HG02763 (cell line): ENCODE measurements around the gene TPRA1.
A peak's percentile ranks its signal among the peaks of the same experiment; 100 is the strongest.
"Not testable (repeated sequence)": the region's sequence is repeated elsewhere in the genome, so short reads cannot be mapped to it uniquely, and the experiment has no call there.

Experiments
- ATAC-seq: cut with Tn5 transposase; IDR thresholded peaks from one replicate; pipeline ENCODE4 v1.9.1; 2021; ENCODE audit warnings: mild to moderate bottlenecking, moderate library complexity; ENCODE audit not compliant: unreplicated experiment

TPRA1 gene

DNA sequence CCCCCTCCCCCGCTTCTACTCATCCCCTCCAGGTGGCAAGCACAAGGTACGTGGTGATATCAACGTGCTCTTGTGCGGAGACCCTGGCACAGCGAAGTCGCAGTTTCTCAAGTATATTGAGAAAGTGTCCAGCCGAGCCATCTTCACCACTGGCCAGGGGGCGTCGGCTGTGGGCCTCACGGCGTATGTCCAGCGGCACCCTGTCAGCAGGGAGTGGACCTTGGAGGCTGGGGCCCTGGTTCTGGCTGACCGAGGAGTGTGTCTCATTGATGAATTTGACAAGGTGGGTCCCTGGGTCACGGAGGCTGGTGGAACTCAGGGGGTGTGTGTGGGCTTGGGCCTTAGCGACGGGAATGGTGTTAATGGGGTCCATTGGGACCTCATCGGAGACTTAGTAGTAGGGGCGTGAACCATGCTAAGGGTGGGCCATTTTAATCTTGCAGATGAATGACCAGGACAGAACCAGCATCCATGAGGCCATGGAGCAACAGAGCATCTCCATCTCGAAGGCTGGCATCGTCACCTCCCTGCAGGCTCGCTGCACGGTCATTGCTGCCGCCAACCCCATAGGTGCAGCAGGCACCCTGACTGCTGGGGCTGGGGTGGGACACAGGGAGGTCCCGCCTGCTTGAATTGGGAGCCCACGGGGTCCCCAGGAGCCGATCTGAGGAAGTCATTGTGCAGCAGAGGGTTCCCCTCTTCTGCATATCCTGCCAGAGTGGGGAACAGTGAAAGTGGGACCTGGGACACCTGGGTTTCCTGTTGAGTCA is 26.5 kb upstream of the TPRA1 start:
- ATAC-seq = no peak

DNA sequence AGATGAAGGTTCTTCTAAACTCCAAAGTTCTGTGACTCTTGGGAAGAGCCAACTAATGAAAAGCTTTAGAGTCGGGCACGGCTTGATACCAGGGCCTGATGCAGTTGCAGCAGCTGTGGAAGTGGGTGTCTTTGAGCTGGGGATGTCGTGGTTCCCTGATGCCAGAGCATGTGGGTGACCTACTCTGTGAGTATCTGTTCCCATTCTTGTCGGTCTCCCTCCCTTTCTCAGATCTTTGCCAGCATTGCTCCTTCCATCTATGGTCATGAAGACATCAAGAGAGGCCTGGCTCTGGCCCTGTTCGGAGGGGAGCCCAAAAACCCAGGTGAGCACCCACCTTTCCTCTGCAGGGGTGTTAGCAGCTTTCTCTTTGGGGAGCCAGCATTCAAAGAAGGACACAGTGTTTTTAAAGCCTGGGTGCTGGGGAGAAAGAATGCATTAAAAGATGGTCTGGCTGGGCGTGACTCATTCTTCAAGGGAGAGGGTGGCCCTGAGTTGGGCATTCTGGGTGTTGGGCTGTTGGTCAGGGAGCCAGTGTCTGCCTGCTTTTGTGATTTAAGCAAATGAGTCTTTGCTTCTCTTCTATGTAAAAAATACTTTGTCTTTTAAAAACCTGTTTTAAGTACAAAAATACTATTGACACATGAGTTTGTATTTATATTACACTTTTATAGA is 25.2 kb upstream of the TPRA1 start:
- no peak for ATAC-seq

GRCh38 chr3:127614928-127615589 is 24.5 kb upstream of the TPRA1 start:
- no peak for ATAC-seq

GRCh38 chr3:127613406-127613805 is 22.9 kb upstream of the TPRA1 start:
- no peak for ATAC-seq

- no peak for ATAC-seq
Measured at GRCh38 chr3:127612966-127613365, 22.4 kb upstream of the TPRA1 start.

GRCh38 chr3:127611251-127611650 is 20.7 kb upstream of the TPRA1 start:
- ATAC-seq = no peak

GRCh38 chr3:127610105-127610504 is 19.6 kb upstream of the TPRA1 start:
- ATAC-seq = no peak

GRCh38 chr3:127608362-127608718 is 17.8 kb upstream of the TPRA1 start:
- no peak for ATAC-seq

DNA sequence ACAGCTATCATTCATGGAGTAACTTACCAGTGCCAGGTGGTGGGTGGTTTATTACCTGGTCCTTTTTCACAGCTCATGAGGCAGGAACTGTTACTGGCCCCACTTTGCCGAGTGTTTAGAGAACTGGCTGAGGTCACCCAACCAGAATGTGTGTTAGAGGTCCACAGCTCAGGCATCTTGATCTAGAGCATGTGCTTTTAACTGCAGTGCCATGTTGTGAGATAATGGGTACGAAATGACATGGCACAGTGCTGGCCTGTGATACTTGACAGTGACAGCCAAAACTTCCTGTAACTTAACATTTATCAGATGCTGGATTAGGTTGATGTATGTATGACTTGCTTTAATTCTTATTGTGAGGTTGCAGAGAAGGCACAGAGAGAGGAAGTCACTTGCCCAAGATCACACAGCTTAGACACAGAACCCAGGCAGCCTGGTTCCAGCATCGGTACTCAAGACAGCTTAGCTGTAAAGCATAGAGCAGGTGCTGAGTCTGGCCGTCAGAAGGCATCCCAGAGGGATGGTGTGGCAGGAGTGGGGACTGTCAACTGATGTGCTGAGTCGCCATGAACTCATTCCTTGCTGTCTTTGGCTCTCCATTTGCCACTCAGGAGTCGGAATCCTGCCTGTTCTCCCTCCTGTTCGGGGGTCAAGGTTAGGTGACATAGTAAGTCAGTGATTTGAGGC is 17.3 kb upstream of the TPRA1 start:
- no peak for ATAC-seq

- ATAC-seq = no peak
Measured at GRCh38 chr3:127606981-127607595, 16.6 kb upstream of the TPRA1 start.

DNA sequence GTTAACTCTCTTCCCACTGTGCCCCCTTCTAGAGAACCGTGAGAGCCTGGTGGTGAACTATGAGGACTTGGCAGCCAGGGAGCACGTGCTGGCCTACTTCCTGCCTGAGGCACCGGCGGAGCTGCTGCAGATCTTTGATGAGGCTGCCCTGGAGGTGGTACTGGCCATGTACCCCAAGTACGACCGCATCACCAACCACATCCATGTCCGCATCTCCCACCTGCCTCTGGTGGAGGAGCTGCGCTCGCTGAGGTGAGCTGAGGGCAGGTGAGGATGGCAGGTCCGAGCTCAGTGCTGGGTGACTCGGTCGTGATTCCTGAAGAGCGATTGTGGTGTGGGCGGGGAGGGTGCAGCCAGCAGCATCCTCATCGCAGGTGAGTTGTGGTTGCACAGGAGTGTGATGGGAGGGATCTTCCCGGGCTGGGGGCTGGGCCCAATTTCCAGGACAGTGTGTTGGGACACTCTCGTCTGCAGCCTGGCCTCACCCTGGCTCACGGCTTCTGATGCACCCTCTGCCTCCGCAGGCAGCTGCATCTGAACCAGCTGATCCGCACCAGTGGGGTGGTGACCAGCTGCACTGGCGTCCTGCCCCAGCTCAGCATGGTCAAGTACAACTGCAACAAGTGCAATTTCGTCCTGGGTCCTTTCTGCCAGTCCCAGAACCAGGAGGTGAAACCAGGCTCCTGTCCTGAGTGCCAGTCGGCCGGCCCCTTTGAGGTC is 15.7 kb upstream of the TPRA1 start:
- no peak for ATAC-seq

- not testable (repeated sequence) for ATAC-seq
Measured at GRCh38 chr3:127605547-127605946, 15.0 kb upstream of the TPRA1 start.

DNA sequence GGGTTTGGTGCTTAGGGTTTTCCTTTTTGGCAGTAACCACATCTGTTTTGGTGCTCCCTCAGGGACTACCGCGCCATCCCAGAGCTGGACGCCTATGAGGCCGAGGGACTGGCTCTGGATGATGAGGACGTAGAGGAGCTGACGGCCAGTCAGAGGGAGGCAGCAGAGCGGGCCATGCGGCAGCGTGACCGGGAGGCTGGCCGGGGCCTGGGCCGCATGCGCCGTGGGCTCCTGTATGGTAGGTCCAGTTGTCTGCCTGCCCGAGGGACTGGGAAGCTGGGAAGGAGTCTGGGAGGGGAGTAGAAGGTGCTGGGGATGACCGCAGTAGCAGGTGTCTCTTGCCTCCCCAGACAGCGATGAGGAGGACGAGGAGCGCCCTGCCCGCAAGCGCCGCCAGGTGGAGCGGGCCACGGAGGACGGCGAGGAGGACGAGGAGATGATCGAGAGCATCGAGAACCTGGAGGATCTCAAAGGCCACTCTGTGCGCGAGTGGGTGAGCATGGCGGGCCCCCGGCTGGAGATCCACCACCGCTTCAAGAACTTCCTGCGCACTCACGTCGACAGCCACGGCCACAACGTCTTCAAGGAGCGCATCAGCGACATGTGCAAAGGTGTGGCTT is 14.1 kb upstream of the TPRA1 start:
- no peak for ATAC-seq

- peak; percentile 51 for ATAC-seq
Measured at GRCh38 chr3:127604035-127604434, 13.5 kb upstream of the TPRA1 start.

- ATAC-seq = no peak
Measured at GRCh38 chr3:127600749-127601456, 10.4 kb upstream of the TPRA1 start.

GRCh38 chr3:127598841-127599570 is 8.5 kb upstream of the TPRA1 start:
- ATAC-seq = no peak

DNA sequence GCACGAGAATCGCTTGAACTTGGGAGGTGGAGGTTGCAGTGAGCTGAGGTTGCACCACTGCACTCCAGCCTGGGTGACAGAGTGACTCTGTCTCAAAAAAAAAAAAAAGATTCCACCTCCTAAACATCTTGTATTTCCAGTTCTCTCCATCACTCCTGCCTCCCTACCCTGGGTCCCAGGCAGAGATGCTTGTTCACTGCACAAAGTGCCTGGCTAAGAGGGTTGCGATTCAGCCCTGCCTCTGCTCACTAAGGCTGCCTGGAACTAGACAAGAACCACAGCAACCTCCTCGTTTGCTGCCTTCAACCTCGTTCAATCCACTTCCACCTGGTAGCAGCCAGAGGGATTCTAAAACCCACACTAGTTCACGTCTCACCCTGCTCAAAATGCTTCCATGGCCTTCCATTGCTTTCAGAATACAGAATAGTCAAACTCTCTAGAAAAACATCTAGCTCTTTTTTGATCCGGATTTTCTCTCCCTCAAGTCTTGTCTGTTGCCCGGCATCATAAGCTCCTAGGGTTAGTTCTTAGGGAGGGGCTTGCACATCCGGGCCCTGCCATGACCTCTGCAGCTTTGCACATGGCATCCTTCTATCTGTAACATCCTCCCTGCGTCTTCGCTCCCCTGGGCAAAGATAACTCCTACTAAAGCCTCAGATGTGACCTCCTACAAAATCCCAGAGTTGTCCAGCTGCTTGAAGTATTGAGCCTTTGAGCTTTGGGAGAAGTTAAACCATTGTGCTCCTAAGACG is 6.7 kb upstream of the TPRA1 start:
- ATAC-seq = no peak

DNA sequence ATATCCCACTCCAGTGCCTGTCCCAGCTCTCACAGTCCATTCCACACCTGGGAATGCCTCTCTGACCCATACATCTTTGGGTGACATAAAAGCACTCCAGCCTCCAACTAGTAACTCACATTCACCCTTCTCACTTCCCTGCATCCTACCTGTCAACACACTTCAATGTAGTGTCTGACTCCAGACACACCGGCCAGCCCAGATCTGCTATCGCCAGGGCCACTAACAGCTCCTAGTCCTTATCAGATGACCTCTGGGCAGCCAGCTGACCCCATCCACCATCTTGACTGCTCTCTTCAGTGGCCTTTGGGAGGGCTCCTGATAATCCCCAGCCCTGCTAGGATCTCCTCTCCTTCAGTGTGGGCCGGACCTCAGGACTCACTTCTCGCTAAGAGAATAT is 4.8 kb upstream of the TPRA1 start:
- no peak for ATAC-seq
